Stimulated activated CD4-positive, alpha-beta T cell treated with anti-CD3 and anti-CD28 coated beads, TNF-alpha, amount 100 ng/mL, for 1 hour (primary cell): Measurements from ENCODE around the gene TMEM38A.
"Not testable (repeated sequence)": the region's sequence is repeated elsewhere in the genome, so short reads cannot be mapped to it uniquely, and the experiment has no call there.

ENCODE experiments used
- DNase-seq, 3 donors: peaks; one replicate each; pipeline ENCODE4 v3.0.0-alpha.2; 2020; ENCODE audit warnings: low read depth in 3 of 3, low spot score in 1 of 3

Gene TMEM38A

GRCh38 chr19:16676101-16676798 lies 15.3 kb downstream of the TMEM38A start:
- no peak for DNase-seq

DNA sequence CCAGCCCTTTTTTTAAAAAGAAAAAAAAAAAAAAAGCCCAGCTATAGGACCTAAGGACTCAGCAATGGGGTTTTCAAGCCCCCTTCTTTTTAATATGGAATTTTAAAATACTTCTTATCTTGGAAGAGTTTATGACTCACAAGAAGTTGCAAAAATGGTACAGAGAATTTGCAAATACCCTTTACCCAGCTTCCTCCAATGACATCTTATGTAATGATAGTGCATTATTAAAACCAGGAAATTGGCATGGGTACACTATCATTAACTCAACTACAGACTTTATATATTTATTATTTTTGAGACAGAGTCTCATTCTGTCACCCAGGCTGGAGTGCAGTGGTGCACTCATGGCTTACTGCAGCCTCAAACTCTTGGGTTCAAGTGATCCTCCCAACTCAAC lies 16.1 kb downstream of the TMEM38A start:
- DNase-seq: no peak

GRCh38 chr19:16678498-16678897 lies 17.6 kb downstream of the TMEM38A start:
- no peak for DNase-seq

GRCh38 chr19:16679811-16680210 lies 18.9 kb downstream of the TMEM38A start:
- no peak for DNase-seq

GRCh38 chr19:16682539-16682938 lies 21.6 kb downstream of the TMEM38A start:
- DNase-seq: no peak

GRCh38 chr19:16684216-16684615 lies 23.3 kb downstream of the TMEM38A start:
- DNase-seq: no peak

- no peak for DNase-seq
Measured at GRCh38 chr19:16688084-16688483, 27.1 kb downstream of the TMEM38A start.

GRCh38 chr19:16698914-16699313 lies 38.0 kb downstream of the TMEM38A start:
- DNase-seq: no peak

- no peak for DNase-seq
Measured at GRCh38 chr19:16702123-16702522, 41.2 kb downstream of the TMEM38A start.

DNA sequence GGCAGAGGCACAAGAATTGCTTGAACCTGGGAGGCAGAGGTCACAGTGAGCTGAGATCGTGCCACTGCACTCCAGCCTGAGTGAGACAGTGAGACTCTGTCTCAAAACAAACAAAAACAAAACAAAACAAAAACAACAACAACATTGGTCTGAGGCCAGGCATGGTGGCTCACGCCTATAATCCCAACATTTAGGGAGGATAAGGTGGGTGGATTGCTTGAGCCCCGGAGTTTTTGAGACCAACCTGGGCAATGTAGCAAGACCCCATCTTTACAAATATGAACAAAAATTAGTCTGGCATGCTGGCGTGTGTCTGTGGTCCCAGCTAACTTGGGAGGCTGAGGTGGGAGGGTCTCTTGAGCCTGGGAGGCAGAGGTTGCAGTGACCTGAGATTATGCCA lies 42.7 kb downstream of the TMEM38A start:
- no peak for DNase-seq

DNA sequence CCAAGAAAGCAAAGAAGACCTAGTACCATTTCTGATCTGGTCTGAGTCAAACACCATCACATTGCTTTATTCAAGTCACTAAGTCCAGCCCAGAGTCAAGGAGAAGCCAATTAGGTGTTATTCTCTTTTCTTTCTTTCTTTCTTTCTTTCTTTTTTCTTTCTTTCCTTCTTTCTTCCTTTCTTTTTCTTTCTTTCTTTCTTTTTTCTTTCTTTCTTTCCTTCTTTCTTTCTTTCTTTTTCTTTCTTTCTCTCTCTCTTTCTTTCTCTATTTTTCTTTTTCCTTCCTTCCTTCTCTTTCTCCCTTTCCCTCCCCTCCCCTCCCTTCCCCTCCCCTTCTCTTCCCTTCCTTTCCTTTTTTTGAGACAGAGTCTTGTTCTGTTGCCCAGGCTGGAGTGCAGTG lies 49.9 kb downstream of the TMEM38A start:
- not testable (repeated sequence) for DNase-seq

GRCh38 chr19:16712295-16712694 lies 51.4 kb downstream of the TMEM38A start:
- not testable (repeated sequence) for DNase-seq

DNA sequence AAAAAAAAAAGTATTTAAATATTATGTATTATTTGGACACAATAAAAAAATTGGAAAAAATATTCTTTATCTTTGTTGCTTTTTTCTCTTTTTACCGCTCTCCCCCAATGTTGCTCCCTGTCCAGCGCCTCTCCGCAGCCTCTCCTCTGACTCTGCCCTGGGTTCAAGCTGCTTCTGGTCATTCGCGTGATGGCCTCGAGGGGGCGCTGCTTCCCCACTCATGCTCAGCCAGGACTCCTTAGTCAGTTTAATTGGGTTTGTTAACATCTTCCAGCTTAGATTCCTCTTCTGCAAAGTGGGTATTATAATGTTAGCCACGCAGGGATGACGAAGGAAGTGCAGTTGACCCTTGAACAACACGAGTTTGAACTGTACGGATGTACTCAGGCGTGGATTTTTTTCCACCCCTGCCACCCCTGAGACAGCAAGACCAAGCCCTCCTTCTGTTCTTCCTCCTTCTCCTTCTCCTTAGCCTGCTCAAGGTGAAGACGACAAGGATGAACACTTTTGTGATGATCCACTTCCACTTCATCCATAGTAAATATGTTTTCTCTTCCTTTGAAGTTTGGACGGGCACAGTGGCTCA lies 53.9 kb downstream of the TMEM38A start:
- peak in 1 of 3 donors; percentile 24 for DNase-seq

GRCh38 chr19:16715611-16716010 lies 54.7 kb downstream of the TMEM38A start:
- no peak for DNase-seq

DNA sequence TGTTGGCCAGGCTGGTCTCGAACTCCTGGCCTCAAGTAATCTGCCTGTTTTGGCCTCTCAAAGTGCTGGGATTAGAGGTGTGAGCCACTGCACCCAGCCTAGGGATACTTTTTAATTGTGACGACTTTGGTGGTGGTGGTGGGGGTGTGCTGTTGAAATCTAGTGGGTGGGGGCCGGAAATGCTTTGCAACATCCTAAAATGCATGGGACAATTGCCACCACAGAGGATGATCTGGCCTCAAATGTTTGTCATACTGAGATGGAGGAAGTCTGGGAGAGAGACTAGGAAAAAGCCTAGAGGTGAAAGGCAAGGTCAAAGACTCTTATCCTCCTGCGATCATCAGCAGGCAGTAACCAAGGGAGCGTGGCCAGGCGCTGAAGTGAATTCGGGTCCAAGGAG lies 60.1 kb downstream of the TMEM38A start:
- no peak for DNase-seq

DNA sequence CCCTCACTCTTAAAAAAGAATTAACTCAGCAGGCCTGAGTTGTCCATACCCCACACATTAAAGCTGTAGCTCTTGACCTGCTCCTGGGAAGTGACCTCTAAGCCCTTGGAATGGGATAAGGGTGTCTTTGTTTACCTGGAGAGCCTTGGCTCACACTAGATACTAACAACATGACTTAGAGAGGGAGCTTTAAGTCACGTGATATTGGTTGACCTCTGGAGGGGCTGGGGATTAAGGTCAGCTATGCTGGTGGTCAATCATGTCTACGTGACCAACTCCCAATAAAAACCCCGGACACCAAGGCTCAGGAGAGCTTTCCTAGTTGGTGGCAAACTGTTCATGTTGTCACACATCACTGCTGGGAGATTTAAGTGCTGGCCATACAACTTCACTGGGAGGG lies 61.7 kb downstream of the TMEM38A start:
- DNase-seq: no peak

- DNase-seq: no peak
Measured at GRCh38 chr19:16726916-16727315, 66.0 kb downstream of the TMEM38A start.

- DNase-seq: not testable (repeated sequence)
Measured at GRCh38 chr19:16735650-16736266, 74.8 kb downstream of the TMEM38A start.

DNA sequence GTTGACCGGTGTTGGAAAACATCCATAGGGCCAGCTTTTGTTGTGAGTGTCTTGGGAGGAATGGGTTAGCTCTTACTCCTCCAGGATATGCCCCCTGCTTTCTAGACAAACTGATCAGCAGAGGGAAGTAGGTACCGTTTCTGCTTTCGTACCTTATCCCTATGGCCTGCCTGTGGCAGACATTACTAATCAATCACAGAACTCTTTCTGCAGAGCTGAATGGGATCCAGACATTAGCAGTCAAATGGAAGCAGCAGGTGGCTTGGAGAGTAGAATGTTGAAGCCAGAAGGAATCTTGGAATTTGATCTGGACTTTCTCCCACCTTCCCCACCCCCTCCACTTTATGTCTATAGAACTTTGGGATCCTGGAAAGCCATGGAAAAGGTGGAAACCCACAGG lies 75.8 kb downstream of the TMEM38A start:
- DNase-seq: no peak

DNA sequence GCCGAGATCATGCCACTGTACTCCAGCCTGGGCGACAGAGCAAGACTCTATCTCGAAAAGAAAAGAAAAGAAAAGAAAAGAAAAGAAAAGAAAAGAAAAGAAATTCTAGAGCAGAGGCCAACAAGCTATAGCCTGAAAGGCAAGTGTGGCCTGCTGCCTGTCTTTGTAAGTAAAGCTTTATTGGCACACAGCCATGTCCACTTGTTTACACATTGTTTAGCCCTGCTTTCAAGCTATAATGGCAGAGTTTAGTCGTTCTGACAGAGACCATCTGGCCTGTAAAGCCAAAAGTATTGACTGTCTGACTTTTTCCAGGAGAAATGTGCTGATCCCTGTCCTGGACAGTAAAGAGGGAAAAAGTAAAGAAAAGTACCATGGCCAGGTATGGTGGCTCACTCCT lies 77.0 kb downstream of the TMEM38A start:
- no peak for DNase-seq

DNA sequence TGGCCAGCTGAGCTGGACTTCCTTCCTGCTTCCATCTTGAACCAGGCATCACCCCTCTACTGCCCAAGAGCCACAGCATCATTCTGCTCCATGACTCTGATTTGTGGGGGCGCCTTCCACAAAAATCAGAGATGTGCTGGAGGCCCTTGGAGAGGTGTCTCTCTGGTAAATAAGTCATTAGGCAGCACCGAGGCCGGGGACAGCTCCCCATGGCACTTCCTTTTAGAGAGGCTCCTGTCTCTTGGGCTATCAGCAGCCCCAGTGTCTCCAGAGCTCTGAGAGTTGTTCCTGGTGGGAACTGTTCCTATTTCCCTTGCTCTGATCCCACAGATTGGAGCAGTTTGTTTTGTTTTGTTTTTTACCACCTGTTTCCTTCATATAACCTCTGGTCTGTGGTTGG lies 78.6 kb downstream of the TMEM38A start:
- no peak for DNase-seq
